Left cardiac atrium (tissue), 4 donors: Measurements from ENCODE around the gene RNF38. TPM values are rescaled to one million over a fixed set of nuclear protein-coding genes. Genes with fewer than 3 reads are reported as not detected.
"Not testable (repeated sequence)": the region's sequence is repeated elsewhere in the genome, so short reads cannot be mapped to it uniquely, and the experiment has no call there.

Experiments
- ATAC-seq, 2 donors: fragments of 200-7000 bp; cut with Tn5 transposase; one replicate each; pipeline ENCODE4 v1.9.1; 2020; ENCODE audit warnings: mild to moderate bottlenecking in 2 of 2, moderate library complexity in 2 of 2
- DNase-seq: peaks from one replicate; pipeline ENCODE4 v3.0.0-alpha.2; 2020
- intact Hi-C, 2 donors: fragments of 100-400 bp; cut with DNase I; formaldehyde crosslinking; loops; one replicate each; pipeline versions ENCODE4 v1.14.1 to v1.15.1; 2022 to 2023
- total RNA-seq, 2 donors: library from RNA; stranded (reverse); fragmentation: NEBNext Ultra II Directional; extraction: Animal tissue kit (Norgen Biotek cat#: 25700); gene quantifications; one replicate each; pipeline ENCODE4 v1.2.1, GENCODE V29; 2021
- donor health status: DM: no; HTN: yes; CAD: no.
- donor health status: DM: no; HTN: yes; CAD: no; lungs with severe emphysema.
- donor health status: DM: yes; HTN: yes; CAD: no.
- donor health status: Dilated cardiomyopathy.

RNF38 gene
- total RNA-seq, 2 donors from 2014 or later = 25.4 to 29.6 TPM

DNA sequence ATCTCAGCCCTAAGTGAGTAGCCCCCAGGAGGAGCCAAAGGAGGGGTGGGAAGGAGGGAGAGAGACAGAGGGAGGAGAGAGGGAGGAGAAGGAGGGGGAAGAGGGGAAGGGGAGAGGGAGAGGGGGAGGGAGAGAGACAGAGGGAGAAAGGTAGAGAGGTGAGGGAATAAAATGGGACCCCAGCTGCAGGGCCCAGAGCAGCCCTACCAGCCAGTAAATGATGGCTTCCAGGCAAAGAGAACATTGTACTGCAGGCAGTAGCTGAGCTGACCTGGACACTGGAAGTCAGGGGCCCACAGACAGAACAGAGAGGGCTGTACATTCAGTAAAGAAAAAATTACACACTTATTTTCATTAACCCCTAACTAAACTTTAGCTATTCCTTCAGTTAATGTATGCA, 84.0 kb downstream of the RNF38 start:
- ATAC-seq (no peak), DNase-seq (no peak)
- intact Hi-C loops = no loop called here

DNA sequence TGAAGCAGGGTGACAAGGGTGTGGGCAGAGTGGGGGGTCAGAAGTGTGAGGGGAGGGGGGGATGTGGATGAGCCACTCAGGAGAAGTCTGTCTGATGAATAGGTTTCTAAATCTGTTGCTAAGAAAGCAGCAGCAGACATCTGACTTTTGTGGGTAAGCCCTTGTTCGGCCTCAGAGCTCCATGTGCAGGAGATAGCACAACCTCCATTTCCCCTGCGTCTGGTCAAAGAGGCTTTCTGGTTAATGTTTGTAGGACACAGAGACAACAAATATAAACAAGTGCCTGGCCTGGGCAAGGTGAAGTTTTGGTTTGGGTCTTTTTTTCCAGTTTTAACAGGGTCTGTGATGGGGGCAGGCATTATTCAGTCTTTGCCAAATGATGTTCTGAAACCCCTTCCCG, 84.8 kb downstream of the RNF38 start:
- DNase-seq = no peak
- no peak for ATAC-seq
- intact Hi-C loops = no loop called here

DNA sequence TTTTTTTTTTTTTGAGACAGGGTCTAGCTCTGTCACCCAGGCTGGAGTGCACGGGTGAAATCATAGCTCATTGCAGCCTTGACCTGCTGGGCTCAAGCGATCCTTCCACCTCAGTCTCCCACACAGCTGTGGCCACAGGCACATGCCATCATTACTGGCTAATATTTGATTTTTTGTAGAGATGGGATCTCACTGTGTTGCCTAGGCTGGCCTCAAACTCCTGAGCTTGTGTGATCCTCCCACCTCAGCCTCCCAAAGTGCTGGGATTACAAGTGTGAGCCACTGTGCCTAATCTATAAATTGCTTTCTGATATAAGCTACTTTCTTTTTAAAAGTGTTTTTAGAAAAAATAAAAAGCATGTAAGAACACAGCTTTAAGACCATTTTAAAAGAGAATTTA, 85.3 kb downstream of the RNF38 start:
- intact Hi-C loops = no loop called here
- ATAC-seq = no peak
- DNase-seq = no peak

DNA sequence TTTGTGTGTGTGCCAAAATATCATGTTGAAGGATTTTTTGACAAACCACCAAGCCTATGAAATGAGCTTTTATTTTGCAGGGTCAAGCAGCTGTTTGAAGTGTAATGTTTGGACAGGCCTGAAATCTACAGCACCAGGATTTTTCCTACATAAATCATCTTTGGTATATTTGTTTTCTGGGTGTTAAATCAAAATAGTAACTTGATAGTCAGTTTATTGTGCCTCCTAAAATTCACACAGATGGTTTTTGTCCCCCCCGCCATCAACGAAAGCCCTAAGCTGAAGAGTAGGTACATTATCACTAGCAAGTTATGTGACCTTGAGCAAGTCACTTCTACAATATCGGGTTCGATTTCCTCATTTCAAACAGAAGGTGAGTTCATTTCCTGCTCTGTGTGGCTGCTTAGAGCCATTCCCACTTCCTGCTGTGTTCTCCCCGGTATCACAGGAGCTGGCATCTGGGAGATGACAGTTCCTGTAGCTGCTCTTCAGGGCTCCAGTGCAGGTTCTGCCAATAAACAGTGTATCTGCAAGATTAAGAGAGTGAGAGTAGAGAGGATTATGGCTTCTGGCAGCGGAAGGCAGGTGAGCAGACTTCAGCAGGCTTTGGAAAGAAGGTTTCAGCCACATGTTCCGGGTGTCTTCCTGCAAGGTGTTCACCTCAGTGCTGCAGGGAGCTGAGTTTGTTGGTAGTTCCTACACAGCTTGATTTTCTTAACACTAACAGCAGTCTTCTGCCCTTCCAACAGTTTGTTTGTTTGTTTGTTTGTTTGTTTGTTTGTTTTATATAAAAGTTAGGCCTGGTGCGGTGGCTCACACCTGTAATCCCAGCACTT, 93.4 kb downstream of the RNF38 start:
- intact Hi-C loops = loop anchor here in 1 of 2 donors (10.0 kb wide), 1 partner anchor 212 kb away; no protein-coding TSS in a partner anchor
- ATAC-seq (no peak), DNase-seq (no peak)

DNA sequence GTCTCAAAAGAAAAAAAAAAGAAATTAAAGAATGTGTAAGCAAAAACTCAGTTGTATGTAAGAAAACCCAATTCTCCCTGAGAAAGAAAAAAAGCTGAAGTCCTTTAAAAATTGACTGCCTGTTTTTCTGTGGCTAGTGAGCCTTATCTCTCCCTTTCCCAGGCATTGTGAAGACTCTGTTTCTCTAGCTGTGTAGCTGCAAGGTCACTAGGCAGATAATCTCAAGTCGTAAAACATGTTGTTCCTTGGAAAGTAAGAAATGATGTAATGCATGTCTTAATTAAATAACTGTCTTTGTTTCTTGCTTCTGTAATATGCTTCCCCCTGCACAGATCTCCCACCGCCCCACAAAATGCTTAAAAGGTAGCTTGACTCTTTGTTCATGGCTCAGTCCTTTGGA, 95.7 kb downstream of the RNF38 start:
- intact Hi-C loops = loop anchor here in 1 of 2 donors (10.0 kb wide), 1 partner anchor 210 kb away; no protein-coding TSS in a partner anchor
- not testable (repeated sequence) for ATAC-seq, DNase-seq

DNA sequence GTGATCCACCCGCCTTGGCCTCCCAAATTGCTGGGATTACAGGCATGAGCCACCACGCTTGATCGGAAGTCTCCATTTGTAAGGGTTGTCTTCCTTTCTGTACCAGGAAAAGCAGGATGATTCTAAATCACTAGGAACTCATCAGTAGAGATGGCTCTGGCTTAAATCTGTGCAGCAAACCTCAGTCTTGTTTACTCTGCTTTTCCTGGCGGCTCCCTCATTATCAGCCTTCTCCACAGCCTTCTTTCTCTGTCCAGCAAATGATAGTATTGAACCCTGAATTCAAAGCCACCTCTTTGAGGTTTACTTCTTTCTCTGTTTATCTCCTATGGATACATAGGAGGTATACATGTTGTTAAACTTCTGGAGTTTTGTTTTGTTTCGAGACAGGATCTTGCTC, 98.8 kb downstream of the RNF38 start:
- no peak for DNase-seq
- ATAC-seq = no peak
- intact Hi-C loops = loop anchor here in 1 of 2 donors (10.0 kb wide), 1 partner anchor 206 kb away; no protein-coding TSS in a partner anchor

DNA sequence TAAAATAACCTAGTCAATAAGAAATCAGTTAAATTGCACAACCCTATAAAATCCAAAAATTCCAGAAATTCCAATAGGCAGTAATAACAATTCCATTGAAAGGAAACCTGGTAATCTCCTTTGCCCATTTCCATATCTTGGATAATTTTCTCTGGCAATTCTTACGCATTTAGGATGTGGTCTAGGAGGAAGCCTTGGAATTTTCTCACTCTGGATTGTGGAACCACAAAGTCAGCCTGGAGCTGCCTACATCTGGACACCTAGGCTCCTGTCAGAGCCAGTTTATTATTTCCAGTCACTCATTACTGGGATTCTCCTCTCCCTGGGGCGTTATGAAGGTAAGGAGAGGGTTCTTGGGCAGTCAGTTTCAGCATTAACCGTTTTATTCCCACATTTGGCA, 101.5 kb downstream of the RNF38 start:
- no peak for ATAC-seq
- intact Hi-C loops = no loop called here
- no peak for DNase-seq

DNA sequence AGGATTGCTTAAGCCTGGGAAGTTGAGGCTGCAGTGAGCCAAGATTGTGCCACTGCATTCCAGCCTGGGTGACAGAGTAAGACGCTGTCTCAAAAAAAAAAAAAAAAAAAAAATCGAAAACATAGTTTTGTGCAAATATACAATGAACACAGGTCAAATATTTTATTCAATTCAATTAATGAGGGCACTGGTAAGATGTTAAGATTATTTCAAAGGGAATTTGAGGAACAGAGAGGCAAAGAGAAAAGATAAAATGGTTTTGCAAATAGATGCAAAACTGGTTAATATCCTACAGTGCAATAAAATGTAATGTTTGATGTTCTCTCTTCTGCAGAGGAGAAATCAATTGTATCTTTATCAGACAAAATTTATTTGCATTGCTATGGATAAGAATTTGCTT, 102.3 kb downstream of the RNF38 start:
- DNase-seq = no peak
- intact Hi-C loops = no loop called here
- no peak for ATAC-seq

DNA sequence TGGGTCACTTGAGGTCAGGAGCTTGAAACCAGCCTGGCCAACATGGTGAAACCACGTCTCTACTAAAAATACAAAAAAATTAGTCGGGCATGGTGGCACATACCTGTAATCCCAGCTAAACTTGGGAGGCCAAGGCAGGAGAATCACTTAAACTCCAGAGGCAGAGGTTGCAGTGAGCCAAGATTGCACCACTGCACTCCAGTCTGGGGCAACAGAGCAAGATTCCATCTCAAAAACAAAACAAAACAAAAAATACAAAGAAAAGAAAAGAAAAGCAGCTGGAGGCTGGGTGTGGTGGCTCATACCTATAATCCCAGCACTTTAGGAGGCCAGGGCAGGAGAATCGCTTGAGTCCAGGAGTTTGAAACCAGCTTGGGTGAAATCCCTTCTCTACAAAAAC, 105.1 kb downstream of the RNF38 start:
- ATAC-seq, intact Hi-C loops: not testable (repeated sequence)

DNA sequence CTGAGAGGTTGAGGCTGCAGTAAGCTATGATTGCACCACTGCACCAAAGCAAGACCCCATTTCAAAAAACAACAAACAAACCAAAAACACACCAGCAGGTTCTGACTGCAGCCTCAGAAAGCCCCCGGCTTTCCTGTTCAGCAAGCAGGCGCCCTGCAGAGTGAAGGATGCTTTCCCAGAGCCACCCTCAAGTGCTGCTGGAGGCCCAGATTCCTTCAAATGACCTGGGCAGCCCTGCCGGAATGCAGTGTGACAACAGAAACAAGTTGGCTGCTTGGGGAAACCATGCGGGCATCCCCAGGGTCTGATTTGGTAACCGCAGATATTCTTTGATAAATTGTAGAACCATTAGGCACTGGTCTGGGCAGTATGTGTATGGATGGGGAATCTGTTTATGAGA, 106.2 kb downstream of the RNF38 start:
- DNase-seq (no peak), ATAC-seq (no peak)
- intact Hi-C loops = no loop called here

More for the DNA sequence above, 105.1 kb downstream of the RNF38 start:
- not testable (repeated sequence) for DNase-seq

DNA sequence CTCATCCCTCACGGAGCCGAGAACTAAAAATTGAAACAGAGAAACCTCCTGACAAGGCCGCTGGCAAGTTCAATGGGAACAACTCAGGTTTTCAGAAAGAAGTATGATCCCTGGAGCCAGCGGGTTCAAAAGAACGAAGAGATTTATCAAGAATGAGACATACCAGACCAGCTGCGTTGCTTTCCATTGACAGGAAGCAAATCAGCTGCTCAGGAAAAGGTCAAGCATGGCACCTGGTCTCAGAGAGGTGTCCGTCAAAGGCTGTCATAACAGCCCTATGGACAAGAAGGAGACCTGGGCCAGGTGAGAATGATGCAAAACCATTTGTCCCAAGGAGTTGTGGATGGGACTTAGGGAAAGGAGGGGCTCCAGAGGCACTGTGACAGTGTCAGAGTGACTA, 106.9 kb downstream of the RNF38 start:
- no peak for ATAC-seq

DNA sequence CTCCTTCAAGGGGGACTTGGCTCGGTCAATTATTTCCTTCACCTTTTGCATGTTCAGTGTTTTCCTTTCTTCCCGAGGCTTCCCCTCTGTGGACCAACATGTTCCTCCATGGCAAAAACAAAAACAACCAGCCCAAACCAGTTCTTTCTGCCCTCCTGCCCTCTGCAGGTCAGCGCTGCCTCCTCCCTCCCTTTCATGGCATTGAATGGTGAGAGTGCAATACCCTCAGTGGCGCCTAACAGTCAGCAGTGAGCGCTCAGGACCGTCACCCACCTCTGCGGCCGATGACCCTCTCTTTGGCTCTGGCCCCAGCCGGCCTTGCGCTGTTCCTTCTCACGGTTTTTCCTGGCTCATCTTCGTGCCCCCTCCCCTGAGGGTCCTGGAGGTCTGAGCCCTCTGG, 107.4 kb downstream of the RNF38 start:
- intact Hi-C loops = no loop called here
- ATAC-seq = no peak
- no peak for DNase-seq

More for the DNA sequence above, 106.9 kb downstream of the RNF38 start:
- intact Hi-C loops = no loop called here
- no peak for DNase-seq

DNA sequence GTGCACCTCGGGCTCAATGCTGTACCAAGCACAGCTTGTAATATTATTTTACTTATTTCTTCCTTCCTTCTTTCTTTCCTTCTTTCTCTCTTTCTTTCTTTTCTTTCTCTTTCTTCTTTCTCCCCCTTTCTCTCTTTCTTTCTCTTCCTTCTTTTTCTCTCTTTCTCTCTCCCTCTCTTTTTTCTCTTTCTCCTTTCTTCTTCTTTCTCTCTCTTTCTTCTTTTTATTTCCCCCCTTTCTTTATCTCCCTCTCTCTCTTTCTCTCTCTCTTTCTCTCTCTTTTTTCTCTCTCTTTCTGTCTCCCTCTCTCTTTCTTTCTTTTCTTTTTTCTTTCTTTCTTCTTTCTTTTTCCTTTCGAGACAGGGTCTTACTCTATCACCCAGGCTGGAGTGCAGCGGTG, 109.1 kb downstream of the RNF38 start:
- no peak for ATAC-seq
- intact Hi-C loops = no loop called here
- no peak for DNase-seq

DNA sequence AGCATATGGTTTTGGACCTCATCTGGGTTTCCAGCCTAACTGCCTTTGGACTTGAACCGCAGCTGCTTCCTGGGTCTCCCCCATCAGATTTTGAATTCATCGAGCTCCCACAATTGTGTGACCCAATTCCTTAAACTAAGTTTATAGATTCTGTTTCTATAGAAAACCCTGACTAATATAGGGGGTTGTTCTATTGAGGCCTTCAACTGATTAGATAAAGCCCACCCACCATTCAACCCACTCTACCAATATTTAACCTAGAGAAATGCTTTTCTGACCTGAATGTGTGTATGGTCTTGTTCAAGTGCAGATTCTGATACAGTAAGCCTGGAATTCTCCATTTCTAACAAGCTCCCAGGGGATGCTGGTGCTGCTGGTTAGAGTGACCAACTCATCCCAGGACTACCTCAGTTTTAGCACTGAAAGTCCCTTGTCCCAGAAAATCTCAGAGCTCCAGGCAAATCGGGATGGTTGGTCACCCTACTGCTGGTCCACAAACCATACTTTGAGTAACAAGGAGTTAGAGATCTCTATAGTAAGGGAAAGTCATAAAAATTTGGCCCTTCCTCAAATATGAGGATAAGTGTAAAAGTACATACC, 110.1 kb downstream of the RNF38 start:
- intact Hi-C loops = no loop called here
- DNase-seq = no peak
- no peak for ATAC-seq

DNA sequence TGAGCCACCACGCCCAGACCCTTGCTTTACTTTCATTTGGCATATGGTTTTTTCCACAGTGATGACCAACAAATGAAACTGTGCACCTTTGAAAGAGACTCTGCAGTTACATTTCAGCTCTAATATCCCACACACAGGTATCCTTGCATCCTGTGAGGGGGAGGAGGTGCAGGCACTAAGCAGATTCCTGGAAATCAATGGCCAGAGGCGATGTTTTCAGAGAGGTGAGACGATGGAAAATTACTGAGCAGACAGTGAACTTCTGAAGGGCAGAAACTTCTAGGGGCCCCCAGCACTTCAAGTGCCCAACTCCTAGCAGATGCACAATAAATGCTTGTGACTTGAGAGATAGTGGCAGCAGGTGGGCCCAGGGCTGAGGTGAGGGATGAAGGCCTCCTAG, 112.0 kb downstream of the RNF38 start:
- ATAC-seq (no peak), DNase-seq (no peak)
- intact Hi-C loops = no loop called here

Other genes starting within 250 kb of the RNF38 start
- gene CCIN, start 230.9 kb downstream of the RNF38 start, total RNA-seq = not detected
- 10 to 100 TPM; 80.7 to 88.0 TPM for gene CLTA, start 209.3 kb downstream of the RNF38 start, total RNA-seq
- gene GNE, start 141.8 kb downstream of the RNF38 start, total RNA-seq = 10 to 100 TPM; 14.3 to 17.7 TPM
- gene MELK, start 172.6 kb upstream of the RNF38 start, total RNA-seq = 1 to 10 TPM in 1 of 2 donors, under 1 TPM in 1; 0.10 to 1.1 TPM